Stimulated activated CD4-positive, alpha-beta T cell treated with anti-CD3 and anti-CD28 coated beads, Interleukin-15, amount 100 ng/mL, for 1 hour (primary cell): ENCODE data around the gene SLC5A1.
"Not testable (repeated sequence)": the region's sequence is repeated elsewhere in the genome, so short reads cannot be mapped to it uniquely, and the experiment has no call there.

ENCODE experiments used
- DNase-seq, 2 donors: peaks; one replicate each; pipeline ENCODE4 v3.0.0-alpha.2; 2020; ENCODE audit warnings: low read depth in 1 of 2, low spot score in 1 of 2

Gene SLC5A1

DNA sequence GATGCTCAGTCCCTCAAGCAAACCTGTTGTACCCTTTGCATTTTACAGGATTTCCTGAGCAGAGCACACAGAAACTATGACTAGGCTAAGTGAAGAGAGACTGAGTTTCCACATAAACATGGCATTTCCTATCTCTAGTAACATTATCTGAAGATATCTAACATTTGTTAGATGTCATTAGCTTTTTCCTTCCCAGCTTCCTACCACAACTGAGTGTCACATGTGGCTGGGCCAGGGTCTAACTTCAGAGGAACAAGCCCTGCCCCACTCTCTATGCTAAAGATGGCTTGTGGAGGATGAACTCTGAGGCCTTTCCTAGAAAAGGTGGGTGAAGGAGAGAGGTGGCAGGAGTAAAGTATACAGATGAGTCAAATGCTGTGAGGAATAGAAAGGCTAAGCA lies 99.5 kb downstream of the SLC5A1 start:
- DNase-seq, result no peak

- DNase-seq, result no peak
Measured at GRCh38 chr22:32144496-32145274, 101.6 kb downstream of the SLC5A1 start.

GRCh38 chr22:32147128-32147527 lies 104.1 kb downstream of the SLC5A1 start:
- not testable (repeated sequence) for DNase-seq

GRCh38 chr22:32148372-32148771 lies 105.3 kb downstream of the SLC5A1 start:
- DNase-seq, result not testable (repeated sequence)

- DNase-seq, result not testable (repeated sequence)
Measured at GRCh38 chr22:32150647-32151046, 107.6 kb downstream of the SLC5A1 start.

DNA sequence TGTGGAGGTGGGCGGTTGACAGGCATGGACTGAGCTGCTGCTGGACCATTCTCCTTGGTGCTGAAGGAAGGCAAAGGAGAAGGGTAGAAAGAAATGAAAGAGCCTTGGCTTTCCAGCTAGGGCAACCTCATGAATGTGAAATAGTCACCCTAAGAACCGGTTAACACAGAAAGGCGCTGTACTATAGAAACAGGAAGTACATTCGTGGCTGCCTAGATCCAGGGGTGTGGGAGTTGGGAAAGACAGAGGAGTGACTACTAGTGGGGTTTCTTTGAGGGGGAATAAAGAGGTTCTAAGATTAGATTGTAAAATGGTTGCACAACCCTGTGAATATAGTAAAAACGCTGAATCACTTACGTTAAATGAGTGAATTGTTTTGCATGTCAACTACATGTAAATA lies 108.6 kb downstream of the SLC5A1 start:
- DNase-seq, result not testable (repeated sequence)

- not testable (repeated sequence) for DNase-seq
Measured at GRCh38 chr22:32154727-32155126, 111.7 kb downstream of the SLC5A1 start.

DNA sequence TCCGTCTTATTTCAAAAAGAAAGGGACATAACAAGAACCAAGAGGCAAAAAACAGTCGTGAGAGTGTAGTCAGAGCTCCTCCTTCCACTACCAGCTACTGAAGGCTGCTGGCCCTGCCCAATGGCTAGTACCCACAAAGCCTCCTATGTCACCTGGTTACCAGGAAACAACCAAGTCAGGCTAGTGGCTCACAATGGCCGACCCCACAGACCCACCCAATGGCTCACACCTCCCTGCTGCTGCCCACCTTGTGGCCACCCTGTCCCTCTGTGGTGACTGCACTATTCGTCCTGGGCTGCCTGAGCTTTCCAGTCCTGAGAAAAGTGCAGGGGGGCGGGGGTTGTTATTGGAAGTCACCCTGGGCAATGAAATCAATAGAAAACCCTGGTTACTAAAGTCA lies 114.6 kb downstream of the SLC5A1 start:
- DNase-seq, result not testable (repeated sequence)

GRCh38 chr22:32158712-32159533 lies 115.9 kb downstream of the SLC5A1 start, which contains the start of gene C22orf42:
Gene C22orf42 (minus strand): TSS chr22:32159303. CDS start chr22:32159215, 88 bp downstream.
- DNase-seq, result no peak

DNA sequence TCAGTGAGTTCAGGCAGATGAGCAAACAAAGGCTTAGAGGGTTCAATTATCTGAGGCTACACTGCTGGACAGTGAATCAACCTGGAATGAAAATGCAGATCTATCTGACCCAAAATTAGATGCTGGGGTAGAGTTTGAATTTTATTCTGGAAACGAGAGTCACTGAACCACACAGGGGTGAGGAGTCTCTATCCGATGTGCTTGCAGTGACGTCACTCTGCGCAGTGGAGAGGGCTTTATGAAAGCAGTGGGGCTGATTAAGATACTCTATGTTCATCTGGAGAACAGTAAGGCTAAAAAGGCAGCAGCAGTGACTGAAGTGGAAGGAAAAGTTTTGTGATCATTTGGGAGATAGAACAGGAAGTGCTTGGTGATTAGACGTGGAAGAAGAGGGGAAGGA lies 117.3 kb downstream of the SLC5A1 start:
- not testable (repeated sequence) for DNase-seq
